ENCODE measurements around the gene CEP19. TPM values are rescaled to one million over a fixed set of nuclear protein-coding genes. Genes with fewer than 3 reads are reported as not detected.
A peak's percentile ranks its signal among the peaks of the same experiment; 100 is the strongest.
"Not testable (repeated sequence)": the region's sequence is repeated elsewhere in the genome, so short reads cannot be mapped to it uniquely, and the experiment has no call there.

The CEP19 gene
- total RNA-seq, 2 experiments from 2014 or later = 4.8 to 5.7 TPM

DNA sequence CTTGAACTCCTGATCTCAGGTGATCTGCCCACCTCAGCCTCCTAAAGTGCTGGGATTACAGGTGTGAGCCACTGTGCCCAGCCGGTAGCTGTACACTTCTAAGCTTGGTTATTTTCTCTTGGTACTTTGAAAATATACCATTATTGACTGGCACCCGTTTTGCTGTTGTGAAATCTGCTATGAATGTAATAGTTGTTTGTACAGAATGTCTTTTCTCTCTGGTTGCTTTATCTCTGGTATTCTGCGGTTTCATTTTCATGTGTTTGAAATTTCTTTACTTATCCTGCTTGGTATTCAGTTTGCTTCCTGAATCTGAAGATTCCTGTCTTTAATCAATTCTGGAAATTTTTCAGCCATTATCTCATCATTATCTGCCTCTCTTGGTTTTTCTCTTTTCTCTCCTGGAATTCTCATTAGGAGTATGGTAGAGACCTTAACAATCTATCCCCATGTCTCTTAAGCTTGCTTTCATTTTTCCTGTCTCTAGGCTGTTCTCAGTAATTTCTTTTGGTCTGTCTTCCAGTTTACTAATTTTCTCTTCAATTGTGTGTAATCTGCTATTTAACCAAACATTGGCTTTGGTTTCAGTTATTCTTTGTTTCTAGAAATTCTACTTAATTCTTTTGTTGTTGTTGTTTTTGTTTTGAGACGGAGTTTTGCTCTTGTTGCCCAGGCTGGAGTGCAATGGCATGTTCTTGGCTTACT, 24.8 kb upstream of the CEP19 start:
- H3K27me3 Mint-ChIP-seq = no peaks in the 10 kb centered on the region
- peaks cover 15% of the 10 kb centered on the region for H3K4me1 Mint-ChIP-seq
- H3K36me3 Mint-ChIP-seq = peaks cover 26% of the 10 kb centered on the region
- no peak overlapping the region for H3K4me3 Mint-ChIP-seq
- DNase-seq = no peak
- POLR2A ChIA-PET = interaction anchor here (0.7 kb wide), 1 partner anchor 128 kb away, joined by 4 read pairs; no protein-coding TSS in a partner anchor
- H3K27ac Mint-ChIP-seq = no peak overlapping the region
- H3K9me3 Mint-ChIP-seq = peaks cover 3% of the 10 kb centered on the region
- ATAC-seq (ENCODE audit: low read depth) = no peak

DNA sequence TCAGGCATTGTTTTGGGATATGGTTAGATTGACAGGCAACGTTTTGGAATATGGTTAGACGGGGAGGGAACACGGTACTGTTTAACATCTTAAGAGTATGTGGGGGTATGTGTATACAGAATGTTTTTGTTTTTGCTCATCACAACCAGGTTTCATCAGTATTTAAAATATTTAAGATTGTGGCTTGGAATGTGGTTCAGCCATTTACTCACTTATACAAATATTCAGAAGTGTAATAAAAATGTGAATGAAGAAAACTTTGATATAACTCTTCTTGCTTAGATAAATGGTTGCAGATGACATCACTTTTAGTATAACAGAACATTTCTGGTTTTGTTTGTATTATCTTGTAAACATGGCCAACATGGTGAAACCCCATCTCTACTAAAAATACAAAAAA, 23.7 kb upstream of the CEP19 start:
- DNase-seq (no peak), ATAC-seq (ENCODE audit: low read depth) (no peak)
- Mint-ChIP-seq H3K27me3 (no peaks in the 10 kb centered on the region), H3K4me3 (no peak overlapping the region), H3K36me3 (peaks cover 32% of the 10 kb centered on the region), H3K4me1 (peaks cover 10% of the 10 kb centered on the region), H3K27ac (no peak overlapping the region), H3K9me3 (peaks cover 3% of the 10 kb centered on the region)
- POLR2A ChIA-PET = no interaction called here

DNA sequence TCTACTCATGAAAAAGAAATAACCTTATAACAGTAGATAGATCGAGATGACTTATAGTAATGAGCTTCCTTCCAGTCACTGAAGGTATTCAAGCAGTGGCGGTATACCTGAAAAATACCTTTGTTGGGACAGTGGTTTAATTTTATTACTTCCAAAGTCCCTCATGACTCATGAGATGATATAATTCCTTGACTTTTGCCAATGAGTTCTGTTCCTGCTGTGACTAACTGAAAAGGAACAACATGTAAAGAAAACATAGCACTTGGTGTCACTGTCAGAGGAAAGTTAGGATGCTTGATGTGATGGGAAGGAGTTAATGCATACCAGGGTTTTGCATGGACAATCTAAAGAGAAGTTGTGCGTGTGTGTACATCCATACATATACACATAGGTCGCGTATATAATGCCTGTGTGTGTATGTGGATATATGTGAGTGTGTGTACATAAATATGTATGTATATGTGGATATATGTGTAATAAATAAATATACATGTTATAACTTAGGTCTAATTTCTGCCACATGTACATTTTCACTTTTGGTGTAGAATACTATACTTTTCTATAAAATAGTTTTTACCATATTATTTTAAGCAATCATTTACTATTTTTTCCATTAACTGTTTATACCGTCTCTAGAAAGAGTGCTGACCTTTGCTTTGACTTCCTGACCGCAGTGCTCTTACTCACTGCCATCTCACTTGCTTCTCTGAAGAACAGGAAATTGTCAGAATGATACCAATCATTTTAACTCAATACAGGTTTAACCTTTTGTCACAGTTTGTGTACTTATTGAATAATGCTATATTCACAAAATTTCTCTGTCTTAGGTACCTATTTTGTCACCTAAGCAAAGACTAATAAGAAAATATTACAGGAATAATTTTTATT, 15.0 kb upstream of the CEP19 start:
- POLR2A ChIA-PET = interaction anchor here (1.8 kb wide), 1 partner anchor 13 kb away, joined by 8 read pairs; the partner anchor contains the start of gene PAK2

DNA sequence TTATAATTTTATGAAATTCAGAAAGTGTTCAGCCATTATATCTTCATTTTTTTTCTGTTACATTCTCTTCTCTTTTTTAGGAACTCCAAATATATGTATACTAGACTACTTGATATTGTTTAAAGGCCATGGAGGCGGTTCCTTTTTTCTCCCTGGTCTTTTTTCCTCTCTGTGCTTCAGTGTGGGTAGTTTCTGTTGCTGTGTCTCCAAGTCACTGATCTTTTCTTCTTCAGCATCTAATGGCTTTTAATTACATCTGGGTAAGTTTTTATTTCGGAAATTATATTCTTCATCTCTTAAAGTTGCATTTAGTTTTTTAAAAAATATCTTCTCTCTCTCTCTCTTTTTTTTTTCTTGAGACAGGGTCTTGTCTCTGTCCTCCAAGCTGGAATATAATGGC, 9.0 kb upstream of the CEP19 start:
- peaks cover 52% of the 10 kb centered on the region for H3K36me3 Mint-ChIP-seq
- POLR2A ChIA-PET = interaction anchor here (1.6 kb wide), 1 partner anchor 9 kb away, joined by 4 read pairs; the partner anchor contains the start of genes CEP19 and PIGX
- H3K9me3 Mint-ChIP-seq = peaks cover 6% of the 10 kb centered on the region
- peaks cover 4% of the 10 kb centered on the region for H3K4me1 Mint-ChIP-seq
- H3K27ac Mint-ChIP-seq = no peak overlapping the region
- H3K4me3 Mint-ChIP-seq = no peak overlapping the region
- H3K27me3 Mint-ChIP-seq = no peaks in the 10 kb centered on the region
- no peak for DNase-seq
- ATAC-seq (ENCODE audit: low read depth) = no peak

More for the DNA sequence above, 15.0 kb upstream of the CEP19 start:
- H3K27ac Mint-ChIP-seq = no peak overlapping the region
- DNase-seq (no peak), ATAC-seq (ENCODE audit: low read depth) (peak; percentile 78)
- no peak overlapping the region for H3K4me3 Mint-ChIP-seq
- H3K4me1 Mint-ChIP-seq = peaks cover 7% of the 10 kb centered on the region
- no peaks in the 10 kb centered on the region for H3K9me3 Mint-ChIP-seq
- peaks cover 49% of the 10 kb centered on the region for H3K36me3 Mint-ChIP-seq
- H3K27me3 Mint-ChIP-seq = no peaks in the 10 kb centered on the region

DNA sequence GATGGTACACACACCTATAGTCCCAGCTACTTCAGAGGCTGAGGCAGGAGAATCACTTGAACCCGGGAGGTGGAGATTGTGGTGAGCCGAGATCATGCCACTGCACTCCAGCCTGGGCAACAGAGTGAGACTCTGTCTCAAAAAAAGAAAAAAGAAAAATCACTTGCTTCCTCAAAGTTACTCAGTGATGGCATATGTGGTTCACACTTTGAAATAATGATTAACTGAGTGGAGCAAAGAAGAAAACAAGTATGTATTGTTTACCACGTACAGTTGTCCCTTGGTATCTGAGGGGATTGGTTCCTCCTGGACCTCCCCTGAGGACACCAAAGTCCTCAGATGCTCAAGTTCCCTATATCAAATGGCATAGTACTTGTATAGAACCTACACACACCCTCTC, 5.1 kb upstream of the CEP19 start:
- H3K27ac Mint-ChIP-seq; POLR2A ChIA-PET; H3K4me3 Mint-ChIP-seq; H3K9me3 Mint-ChIP-seq; ATAC-seq (ENCODE audit: low read depth); H3K27me3 Mint-ChIP-seq; DNase-seq: not testable (repeated sequence)
- Mint-ChIP-seq H3K4me1 (peaks cover 17% of the 10 kb centered on the region), H3K36me3 (peaks cover 35% of the 10 kb centered on the region)

DNA sequence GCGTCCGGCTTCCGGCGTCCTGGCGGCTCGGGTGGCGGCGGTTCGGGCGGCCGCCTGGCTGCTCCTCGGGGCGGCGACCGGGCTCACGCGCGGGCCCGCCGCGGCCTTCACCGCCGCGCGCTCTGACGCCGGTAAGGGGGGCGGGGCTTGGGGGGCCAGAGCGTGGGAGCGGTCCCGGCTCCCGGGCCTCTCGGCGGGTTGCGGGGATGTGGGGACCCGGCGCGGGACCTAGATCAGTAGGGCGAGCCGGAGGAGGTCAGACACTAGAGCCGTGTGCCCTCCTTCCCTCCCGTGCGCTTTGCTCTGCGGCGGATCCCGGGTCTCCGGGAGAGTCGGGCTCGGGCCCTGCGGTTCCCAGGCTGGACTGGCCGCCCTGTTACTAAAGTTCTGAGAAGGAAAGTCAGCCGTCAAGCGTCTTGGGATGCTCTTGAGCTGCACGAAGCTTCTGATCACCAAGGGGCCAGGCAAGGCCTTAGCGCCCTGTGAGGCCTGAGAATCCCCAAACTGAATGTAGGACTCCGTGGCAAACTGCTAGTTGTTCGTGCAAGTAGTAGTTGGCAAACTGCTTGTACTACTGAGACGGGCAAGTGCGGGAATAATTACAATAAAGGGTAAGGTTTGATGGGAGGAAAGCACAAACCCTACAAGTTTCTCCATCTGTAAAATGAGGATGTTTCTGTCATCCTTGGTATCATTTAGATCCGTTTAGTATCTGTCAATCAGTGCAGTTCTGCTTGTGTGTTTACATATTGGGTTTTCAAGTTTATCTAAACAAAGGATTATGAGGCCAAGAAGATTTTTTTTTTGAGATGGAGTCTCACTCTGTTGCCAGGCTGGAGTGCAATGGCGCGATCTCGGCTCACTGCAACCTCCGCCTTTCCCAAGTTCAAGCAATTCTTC, 714 bp upstream of the CEP19 start:
- ATAC-seq (ENCODE audit: low read depth) (peak; percentile 55), DNase-seq (no peak)
- Mint-ChIP-seq H3K4me3 (peak overlapping the region; percentile 88), H3K27me3 (no peaks in the 10 kb centered on the region), H3K27ac (peak overlapping the region; percentile 85), H3K4me1 (peaks cover 26% of the 10 kb centered on the region), H3K9me3 (no peaks in the 10 kb centered on the region), H3K36me3 (peaks cover 10% of the 10 kb centered on the region)
- POLR2A ChIA-PET = interaction anchor here (0.6 to 3.5 kb wide), 11 partner anchors 8 to 847 kb away, joined by 3 to 28 read pairs (median 4); partner anchors contain the start of genes DYNLT2B, FBXO45, NRROS and PAK2

DNA sequence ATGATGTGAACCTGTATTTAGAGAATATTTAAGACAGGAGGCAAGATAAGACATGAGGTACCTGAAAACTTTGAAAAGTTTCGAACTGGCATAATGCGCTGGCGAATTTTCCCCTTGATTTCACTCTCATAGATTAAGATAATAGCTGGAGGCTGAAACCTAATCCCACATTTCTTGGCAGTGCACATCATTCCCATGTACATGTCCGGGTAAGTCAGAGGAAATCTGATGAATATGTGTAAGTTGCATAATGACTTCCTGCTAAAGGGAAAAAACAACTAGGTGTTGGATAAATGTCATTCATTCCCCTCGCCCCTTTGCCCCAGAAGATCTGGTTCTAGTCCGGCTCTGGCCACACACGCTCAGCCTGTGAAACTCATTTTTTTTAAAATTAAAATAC, 3.6 kb downstream of the CEP19 start:
- Mint-ChIP-seq H3K27me3 (no peaks in the 10 kb centered on the region), H3K27ac (no peak overlapping the region), H3K36me3 (peaks cover 3% of the 10 kb centered on the region), H3K4me3 (no peak overlapping the region), H3K9me3 (no peaks in the 10 kb centered on the region), H3K4me1 (peaks cover 15% of the 10 kb centered on the region)
- ATAC-seq (ENCODE audit: low read depth) = no peak
- POLR2A ChIA-PET = no interaction called here
- DNase-seq = no peak

DNA sequence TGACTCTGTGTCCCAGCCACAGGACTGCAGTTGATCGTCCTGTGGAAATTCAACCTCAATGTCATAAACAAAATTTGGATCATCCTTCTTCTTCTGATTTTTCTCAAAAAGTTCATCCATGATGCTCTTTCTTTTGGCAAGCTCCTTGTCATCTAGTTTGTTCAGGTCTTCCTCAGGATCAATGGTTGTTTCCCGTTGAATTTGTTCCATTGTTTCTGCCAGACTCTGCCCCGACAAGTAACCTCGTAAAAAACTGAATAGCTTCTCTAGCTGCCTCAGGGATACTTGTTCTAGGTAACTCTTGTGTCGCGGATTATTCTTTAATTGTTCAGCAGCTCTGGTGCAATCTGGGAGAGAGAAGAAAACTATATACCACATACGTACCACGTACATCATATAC, 4.5 kb downstream of the CEP19 start:
- POLR2A ChIA-PET = no interaction called here
- H3K4me1 Mint-ChIP-seq = peaks cover 9% of the 10 kb centered on the region
- H3K27me3 Mint-ChIP-seq = no peaks in the 10 kb centered on the region
- no peaks in the 10 kb centered on the region for H3K9me3 Mint-ChIP-seq
- H3K4me3 Mint-ChIP-seq = no peak overlapping the region
- no peak overlapping the region for H3K27ac Mint-ChIP-seq
- DNase-seq (no peak), ATAC-seq (ENCODE audit: low read depth) (no peak)
- no peaks in the 10 kb centered on the region for H3K36me3 Mint-ChIP-seq

DNA sequence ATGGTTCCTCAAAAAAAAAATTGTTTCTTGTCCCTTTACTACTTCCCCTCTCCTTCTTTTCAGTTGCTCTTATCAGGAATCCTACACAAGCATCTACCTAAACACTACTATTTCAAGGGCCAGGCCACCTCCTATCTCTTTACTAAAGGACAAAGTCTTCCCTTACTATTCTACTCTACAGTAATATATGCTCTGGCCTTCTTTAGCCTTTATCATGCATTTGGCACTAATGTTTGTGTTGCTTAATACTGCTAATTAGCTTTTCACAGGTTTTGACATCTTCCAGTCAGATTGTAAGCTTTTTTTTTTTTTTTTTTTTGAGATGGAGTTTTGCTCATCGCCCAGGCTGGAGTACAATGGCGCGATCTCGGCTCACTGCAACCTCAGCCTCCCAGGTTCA, 5.3 kb downstream of the CEP19 start:
- no peaks in the 10 kb centered on the region for H3K36me3 Mint-ChIP-seq

DNA sequence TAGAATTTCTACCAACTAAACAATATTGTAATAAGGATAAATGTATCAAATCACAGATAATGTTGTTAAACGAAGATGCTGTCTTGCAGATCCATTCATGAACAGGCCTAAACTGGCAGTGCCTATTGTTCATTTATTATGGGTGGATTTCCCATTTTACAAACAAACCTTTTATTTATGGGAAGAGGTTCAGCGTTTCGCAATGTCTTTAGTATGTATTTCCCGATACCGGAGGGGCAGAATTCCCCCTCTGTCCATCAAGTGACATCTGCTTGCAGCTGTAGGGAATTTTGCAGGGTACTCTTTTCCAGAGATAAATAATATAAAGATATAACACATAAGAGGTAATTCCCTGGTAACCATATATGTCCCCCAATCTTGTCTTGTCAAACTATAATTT, 5.7 kb downstream of the CEP19 start:
- Mint-ChIP-seq H3K27ac (no peak overlapping the region), H3K4me1 (peaks cover 4% of the 10 kb centered on the region), H3K9me3 (no peaks in the 10 kb centered on the region), H3K4me3 (no peak overlapping the region), H3K36me3 (no peaks in the 10 kb centered on the region), H3K27me3 (no peaks in the 10 kb centered on the region)
- DNase-seq = no peak
- POLR2A ChIA-PET = interaction anchor here (0.7 kb wide), 1 partner anchor 297 kb away, joined by 3 read pairs; no protein-coding TSS in a partner anchor
- ATAC-seq (ENCODE audit: low read depth) = no peak

More for the DNA sequence above, 5.3 kb downstream of the CEP19 start:
- Mint-ChIP-seq H3K4me1 (peaks cover 8% of the 10 kb centered on the region), H3K27ac (no peak overlapping the region), H3K9me3 (no peaks in the 10 kb centered on the region), H3K27me3 (no peaks in the 10 kb centered on the region), H3K4me3 (no peak overlapping the region)
- no peak for ATAC-seq (ENCODE audit: low read depth)
- no peak for DNase-seq
- POLR2A ChIA-PET = no interaction called here

DNA sequence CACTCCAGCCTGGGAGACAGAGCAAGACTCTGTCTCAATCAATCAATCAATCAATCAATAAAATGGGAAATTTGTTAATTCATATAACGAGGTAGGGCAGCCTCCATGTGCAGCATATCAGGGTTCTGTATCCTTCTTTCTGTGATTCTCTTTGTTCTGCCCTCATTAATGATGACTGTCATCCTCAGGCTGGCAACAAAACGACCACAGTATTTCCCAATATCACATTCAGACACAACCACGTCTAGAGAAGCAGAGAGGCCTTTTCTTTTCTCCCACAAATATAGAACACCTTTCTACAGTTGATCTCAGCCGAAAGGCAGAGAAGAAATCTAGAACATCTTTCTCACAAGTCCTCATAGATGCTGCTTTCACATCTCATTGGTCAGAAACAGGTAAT, 11.2 kb downstream of the CEP19 start:
- no peak for ATAC-seq (ENCODE audit: low read depth)
- Mint-ChIP-seq H3K4me3 (no peak overlapping the region), H3K9me3 (no peaks in the 10 kb centered on the region), H3K4me1 (no peaks in the 10 kb centered on the region), H3K27me3 (no peaks in the 10 kb centered on the region), H3K36me3 (no peaks in the 10 kb centered on the region), H3K27ac (no peak overlapping the region)
- no peak for DNase-seq
- POLR2A ChIA-PET = no interaction called here

DNA sequence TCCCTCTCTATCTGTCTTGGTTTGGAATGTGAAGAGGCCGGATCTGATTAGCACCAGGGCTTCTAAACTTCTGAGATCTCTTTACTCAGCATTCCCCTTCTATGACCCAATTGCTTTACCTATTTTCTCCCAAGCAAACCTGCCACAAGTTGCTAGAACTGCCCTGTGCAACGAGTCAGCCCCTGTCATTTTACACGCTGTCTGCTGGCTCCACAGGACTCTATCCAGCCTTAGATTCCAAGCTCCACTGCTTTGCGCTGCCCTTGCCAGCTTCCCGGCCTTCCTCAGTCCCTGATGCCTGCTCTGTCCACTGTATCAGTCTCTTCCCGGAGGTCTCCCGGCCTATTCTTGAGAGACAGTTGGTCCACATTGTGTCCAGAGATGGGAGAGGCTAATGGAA, 12.3 kb downstream of the CEP19 start:
- H3K27ac Mint-ChIP-seq = no peak overlapping the region
- DNase-seq (no peak), ATAC-seq (ENCODE audit: low read depth) (no peak)
- no peaks in the 10 kb centered on the region for H3K27me3 Mint-ChIP-seq
- no peaks in the 10 kb centered on the region for H3K9me3 Mint-ChIP-seq
- no peaks in the 10 kb centered on the region for H3K36me3 Mint-ChIP-seq
- H3K4me1 Mint-ChIP-seq = no peaks in the 10 kb centered on the region
- no peak overlapping the region for H3K4me3 Mint-ChIP-seq
- POLR2A ChIA-PET = no interaction called here

DNA sequence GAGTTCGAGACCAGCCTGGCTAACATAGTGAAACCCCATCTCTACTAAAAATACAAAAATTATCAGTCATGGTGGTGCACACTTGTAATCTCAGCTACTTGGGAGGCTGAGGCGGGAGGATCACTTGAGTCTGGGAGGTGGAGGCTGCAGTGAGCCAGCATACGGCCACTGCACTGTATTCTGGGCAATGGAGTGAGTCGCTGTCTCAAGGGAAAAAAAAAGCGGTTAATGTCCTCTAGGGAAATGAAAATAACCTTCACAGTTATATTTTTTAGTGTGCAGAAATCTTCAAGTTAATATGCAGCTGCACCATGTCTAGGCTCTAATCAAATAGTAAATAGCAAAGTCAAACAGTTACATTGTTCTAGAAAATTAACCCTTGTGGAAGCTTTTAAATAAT, 14.8 kb downstream of the CEP19 start:
- H3K4me3 Mint-ChIP-seq = no peak overlapping the region
- H3K27ac Mint-ChIP-seq = no peak overlapping the region
- H3K27me3 Mint-ChIP-seq = no peaks in the 10 kb centered on the region
- no peak for ATAC-seq (ENCODE audit: low read depth)
- no peak for DNase-seq
- POLR2A ChIA-PET = interaction anchor here (1.0 kb wide), 1 partner anchor 15 kb away, joined by 3 read pairs; the partner anchor contains the start of genes CEP19 and PIGX
- peaks cover 2% of the 10 kb centered on the region for H3K4me1 Mint-ChIP-seq
- no peaks in the 10 kb centered on the region for H3K9me3 Mint-ChIP-seq
- H3K36me3 Mint-ChIP-seq = no peaks in the 10 kb centered on the region
